Measurements from ENCODE around the gene F2R. TPM values are rescaled to one million over a fixed set of nuclear protein-coding genes. Genes with fewer than 3 reads are reported as not detected.
A peak's percentile ranks its signal among the peaks of the same experiment; 100 is the strongest.

F2R gene
- total RNA-seq, 4 donors from 2014 or later = 33.8 to 48.6 (median 45.7) TPM

GRCh38 chr5:76714751-76715485, 1.0 kb upstream of the F2R start:
- Histone ChIP-seq H3K9me3 (no peaks in the 10 kb centered on the region), H3K4me1 (peaks cover 42% of the 10 kb centered on the region), H3K4me3 (peak overlapping the region; percentile 81), H3K27me3 (no peaks in the 10 kb centered on the region), H3K36me3 (no peaks in the 10 kb centered on the region), H3K27ac (peak overlapping the region; percentile 80)
- no peak for DNase-seq (ENCODE audit: low spot score in 2 of 2)
- TF ChIP-seq POLR2A (IDR thresholded peaks at IDR 0.05) = no peak
- no peak for TF ChIP-seq EP300 (IDR thresholded peaks at IDR 0.05)
- no peak for TF ChIP-seq POLR2AphosphoS5 (IDR thresholded peaks at IDR 0.05)
- no peak for TF ChIP-seq CTCF (IDR thresholded peaks at IDR 0.05)
- WGBS = 9% methylated on average over 36 of the region's 52 CpGs

GRCh38 chr5:76715486-76715735, 515 bp upstream of the F2R start:
- Histone ChIP-seq H3K4me1 (peaks cover 38% of the 10 kb centered on the region), H3K9me3 (no peaks in the 10 kb centered on the region), H3K36me3 (no peaks in the 10 kb centered on the region), H3K4me3 (peak overlapping the region; percentile 81), H3K27ac (peak overlapping the region; percentile 80), H3K27me3 (no peaks in the 10 kb centered on the region)
- no peak for DNase-seq (ENCODE audit: low spot score in 2 of 2)
- TF ChIP-seq POLR2A (IDR thresholded peaks at IDR 0.05) (no peak), EP300 (IDR thresholded peaks at IDR 0.05) (no peak), POLR2AphosphoS5 (IDR thresholded peaks at IDR 0.05) (no peak), CTCF (IDR thresholded peaks at IDR 0.05) (no peak)
- WGBS = 0% methylated on average over 14 of the region's 14 CpGs

GRCh38 chr5:76716456-76717157, 681 bp downstream of the F2R start:
- H3K27me3 ChIP-seq = no peaks in the 10 kb centered on the region
- H3K4me1 ChIP-seq = peaks cover 33% of the 10 kb centered on the region
- peak overlapping the region; percentile 80 for H3K27ac ChIP-seq
- H3K36me3 ChIP-seq = no peaks in the 10 kb centered on the region
- no peak for DNase-seq (ENCODE audit: low spot score in 2 of 2)
- WGBS = 2% methylated on average over 28 of the region's 29 CpGs
- TF ChIP-seq POLR2A (IDR thresholded peaks at IDR 0.05) (no peak), POLR2AphosphoS5 (IDR thresholded peaks at IDR 0.05) (no peak), CTCF (IDR thresholded peaks at IDR 0.05) (no peak), EP300 (IDR thresholded peaks at IDR 0.05) (no peak)
- H3K4me3 ChIP-seq = peak overlapping the region; percentile 81
- H3K9me3 ChIP-seq = no peaks in the 10 kb centered on the region

- DNase-seq (ENCODE audit: low spot score in 2 of 2) = no peak
- Histone ChIP-seq H3K36me3 (no peaks in the 10 kb centered on the region), H3K4me1 (peaks cover 33% of the 10 kb centered on the region), H3K4me3 (peak overlapping the region; percentile 81), H3K9me3 (no peaks in the 10 kb centered on the region), H3K27me3 (no peaks in the 10 kb centered on the region), H3K27ac (no peak overlapping the region)
- 66% methylated on average over 11 of the region's 11 CpGs for WGBS
- TF ChIP-seq POLR2A (IDR thresholded peaks at IDR 0.05) = no peak
- TF ChIP-seq EP300 (IDR thresholded peaks at IDR 0.05) = no peak
- TF ChIP-seq POLR2AphosphoS5 (IDR thresholded peaks at IDR 0.05) = no peak
- TF ChIP-seq CTCF (IDR thresholded peaks at IDR 0.05) = no peak
Measured at GRCh38 chr5:76717222-76718083, 1.5 kb downstream of the F2R start.

- DNase-seq (ENCODE audit: low spot score in 2 of 2) = no peak
- Histone ChIP-seq H3K4me1 (peaks cover 33% of the 10 kb centered on the region), H3K4me3 (peak overlapping the region; percentile 81), H3K27ac (no peak overlapping the region), H3K9me3 (no peaks in the 10 kb centered on the region), H3K36me3 (no peaks in the 10 kb centered on the region), H3K27me3 (no peaks in the 10 kb centered on the region)
- WGBS = 72% methylated on average over 5 of the region's 5 CpGs
- TF ChIP-seq POLR2AphosphoS5 (IDR thresholded peaks at IDR 0.05) (no peak), CTCF (IDR thresholded peaks at IDR 0.05) (no peak), POLR2A (IDR thresholded peaks at IDR 0.05) (no peak), EP300 (IDR thresholded peaks at IDR 0.05) (no peak)
Measured at GRCh38 chr5:76718381-76718832, 2.5 kb downstream of the F2R start.

All from suprapubic skin (tissue), 4 donors.